PC-3 (cell line): ENCODE measurements around the gene MAGI2.

Experiments
- EZH2 ChIP-seq: fragments of 300-600 bp; sonication (generic); IDR thresholded peaks from one replicate; pipeline ENCODE4 v1.6.1; 2017; ENCODE audit warnings: antibody characterized with exemption, mild to moderate bottlenecking, low read length; ENCODE audit not compliant: unreplicated experiment
- TF ChIP-seq, protein P1 (sequence below): fragments of 300-600 bp; sonication (generic); conservative IDR thresholded peaks from 2 replicates; pipeline ENCODE4 v1.5.1; 2017; ENCODE audit warnings: antibody characterized with exemption, low read depth, mild to moderate bottlenecking, low read length

DNA sequence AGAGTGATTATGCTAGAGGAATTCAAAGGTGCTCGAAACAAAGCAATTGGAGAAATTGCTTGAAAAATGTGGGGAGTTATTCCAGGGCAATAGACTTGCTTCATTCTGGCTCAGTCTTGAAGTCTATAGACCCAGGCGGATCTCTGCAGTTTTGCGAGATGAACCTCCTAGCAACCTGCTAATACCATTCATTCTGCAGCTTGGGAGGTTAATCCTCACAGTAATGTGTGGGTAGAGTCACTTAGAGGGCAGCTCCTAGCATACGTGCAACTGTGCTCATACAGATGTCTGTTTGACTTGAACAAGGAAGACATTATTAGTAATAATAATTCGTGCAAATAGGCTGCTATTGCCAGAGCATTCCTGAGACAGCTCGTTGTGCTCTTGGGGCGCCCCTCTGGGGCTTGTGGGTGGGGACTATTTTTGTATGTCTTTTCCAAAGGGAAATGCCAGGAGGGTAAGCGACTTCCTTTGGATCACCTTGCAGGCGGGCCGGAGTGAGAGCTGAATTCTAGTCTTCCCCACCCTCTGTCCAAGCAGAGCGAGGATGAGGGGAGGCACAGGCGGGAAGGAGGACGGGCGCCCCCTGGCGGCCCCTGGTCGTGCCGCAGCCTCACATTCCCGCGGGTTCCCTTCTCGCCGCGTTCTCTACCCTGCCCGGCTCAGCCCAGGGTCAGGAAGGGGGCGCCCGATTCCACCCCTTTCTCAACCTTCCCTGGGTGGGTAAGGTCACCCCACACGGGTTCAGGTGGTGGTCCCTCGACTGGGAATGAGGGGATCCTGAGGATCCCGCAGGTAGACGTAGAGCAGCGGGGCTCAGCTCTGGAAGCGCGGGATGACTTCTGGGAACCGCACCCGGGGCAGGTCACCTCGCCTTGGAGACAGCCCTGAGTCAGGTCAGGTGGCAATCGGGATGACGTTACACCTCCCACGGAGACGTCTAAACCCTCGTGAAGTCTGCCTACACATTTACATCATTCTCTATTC lies 1413.4 kb downstream of the MAGI2 start:
- TF ChIP-seq, protein P1, sequence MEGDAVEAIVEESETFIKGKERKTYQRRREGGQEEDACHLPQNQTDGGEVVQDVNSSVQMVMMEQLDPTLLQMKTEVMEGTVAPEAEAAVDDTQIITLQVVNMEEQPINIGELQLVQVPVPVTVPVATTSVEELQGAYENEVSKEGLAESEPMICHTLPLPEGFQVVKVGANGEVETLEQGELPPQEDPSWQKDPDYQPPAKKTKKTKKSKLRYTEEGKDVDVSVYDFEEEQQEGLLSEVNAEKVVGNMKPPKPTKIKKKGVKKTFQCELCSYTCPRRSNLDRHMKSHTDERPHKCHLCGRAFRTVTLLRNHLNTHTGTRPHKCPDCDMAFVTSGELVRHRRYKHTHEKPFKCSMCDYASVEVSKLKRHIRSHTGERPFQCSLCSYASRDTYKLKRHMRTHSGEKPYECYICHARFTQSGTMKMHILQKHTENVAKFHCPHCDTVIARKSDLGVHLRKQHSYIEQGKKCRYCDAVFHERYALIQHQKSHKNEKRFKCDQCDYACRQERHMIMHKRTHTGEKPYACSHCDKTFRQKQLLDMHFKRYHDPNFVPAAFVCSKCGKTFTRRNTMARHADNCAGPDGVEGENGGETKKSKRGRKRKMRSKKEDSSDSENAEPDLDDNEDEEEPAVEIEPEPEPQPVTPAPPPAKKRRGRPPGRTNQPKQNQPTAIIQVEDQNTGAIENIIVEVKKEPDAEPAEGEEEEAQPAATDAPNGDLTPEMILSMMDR: peak; percentile 58
- no peak for TF ChIP-seq EZH2
